ENCODE measurements around the gene SIAH1.

- no peak for TF ChIP-seq CTCF (IDR thresholded peaks at IDR 0.05)
- TF ChIP-seq EP300 (IDR thresholded peaks at IDR 0.05): no peak
- TF ChIP-seq POLR2AphosphoS5 (IDR thresholded peaks at IDR 0.05): no peak
- TF ChIP-seq POLR2A (IDR thresholded peaks at IDR 0.05): no peak
These were observed 67.4 kb downstream of the SIAH1 start for GRCh38 chr16:48317614-48318315.

Measured in gastroesophageal sphincter (tissue), 3 donors.